ENCODE measurements around the gene ZNF516. TPM values are rescaled to one million over a fixed set of nuclear protein-coding genes. Genes with fewer than 3 reads are reported as not detected.

Gene ZNF516
- total and polyA plus RNA-seq, 2 experiments from 2014 or later = 18.2 to 29.2 TPM

DNA sequence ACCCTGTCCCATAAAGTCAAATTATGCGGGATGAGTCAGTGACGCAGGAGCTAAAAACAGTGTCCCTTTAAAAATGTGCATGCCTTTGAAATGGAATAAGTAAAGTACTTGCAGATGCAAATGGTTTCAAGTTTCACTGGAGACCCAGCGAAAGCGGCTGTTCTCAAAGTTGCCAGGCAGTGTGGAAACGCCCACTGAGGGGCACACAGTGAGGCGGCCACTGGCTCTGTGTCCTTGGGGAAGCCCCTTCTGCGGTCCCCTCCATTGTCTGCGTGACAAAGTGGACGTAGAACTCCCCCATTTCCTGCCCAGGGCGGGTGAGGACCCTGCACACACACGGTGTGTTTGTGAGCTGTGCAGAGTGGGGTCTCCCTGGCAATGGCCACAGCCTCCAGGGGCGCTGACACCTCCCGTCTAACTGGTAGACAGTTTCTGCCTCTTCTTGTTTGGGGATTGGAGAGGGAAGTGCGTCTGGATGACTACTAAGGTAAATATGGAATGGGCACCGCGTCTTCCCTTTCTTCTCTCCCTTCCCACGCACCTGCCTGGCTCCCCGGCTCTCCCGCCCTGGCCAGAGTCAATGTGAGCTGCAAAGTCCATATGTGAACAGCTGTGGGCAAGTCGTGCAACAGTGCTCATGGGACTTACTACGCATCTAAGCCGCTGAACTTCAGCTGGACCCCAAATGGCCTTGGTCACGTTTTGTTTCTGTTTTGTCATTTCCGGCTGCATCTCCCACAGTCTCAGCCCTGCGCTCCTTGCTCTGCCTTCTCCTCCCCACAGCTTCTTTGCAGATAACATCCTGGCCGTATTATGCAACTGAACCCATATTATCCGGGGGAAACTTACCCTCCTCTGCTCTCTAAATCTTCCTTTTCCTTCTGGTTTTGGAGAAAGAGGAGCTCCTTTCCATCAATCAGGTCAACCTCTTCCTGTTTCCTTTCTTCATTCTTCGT lies 33.7 kb upstream of the ZNF516 start:
- Histone ChIP-seq H3K9me3 (ENCODE audit: low read depth) (no peaks in the 10 kb centered on the region), H3K79me2 (no peaks in the 10 kb centered on the region), H3K27me3 (no peaks in the 10 kb centered on the region), H3K36me3 (replicated peaks; ENCODE audit: insufficient read depth, low read depth) (no peaks in the 10 kb centered on the region), H3K27ac (peak overlapping the region; percentile 78), H4K20me1 (ENCODE audit: insufficient read depth, poor library complexity, severe bottlenecking) (no peaks in the 10 kb centered on the region), H2AFZ (peak overlapping the region; percentile 55), H3K4me2 (peak overlapping the region; percentile 79), H3K9me2 (replicated peaks; ENCODE audit: insufficient read depth) (no peaks in the 10 kb centered on the region), H3K4me1 (ENCODE audit: insufficient read depth) (peaks cover 6% of the 10 kb centered on the region), H3K4me3 (peak overlapping the region; percentile 15)
- 24% methylated on average over 28 of the region's 28 CpGs for WGBS (ENCODE audit: low lambda C conversion rate, missing lambda C conversion rate)
- TF ChIP-seq EZH2 (IDR thresholded peaks at IDR 0.05; ENCODE audit: borderline replicate concordance) (no peak), EZH2phosphoT487 (IDR thresholded peaks at IDR 0.05; ENCODE audit: low read depth, severe bottlenecking, unreplicated experiment) (no peak)
- TF ChIP-seq, protein P1, sequence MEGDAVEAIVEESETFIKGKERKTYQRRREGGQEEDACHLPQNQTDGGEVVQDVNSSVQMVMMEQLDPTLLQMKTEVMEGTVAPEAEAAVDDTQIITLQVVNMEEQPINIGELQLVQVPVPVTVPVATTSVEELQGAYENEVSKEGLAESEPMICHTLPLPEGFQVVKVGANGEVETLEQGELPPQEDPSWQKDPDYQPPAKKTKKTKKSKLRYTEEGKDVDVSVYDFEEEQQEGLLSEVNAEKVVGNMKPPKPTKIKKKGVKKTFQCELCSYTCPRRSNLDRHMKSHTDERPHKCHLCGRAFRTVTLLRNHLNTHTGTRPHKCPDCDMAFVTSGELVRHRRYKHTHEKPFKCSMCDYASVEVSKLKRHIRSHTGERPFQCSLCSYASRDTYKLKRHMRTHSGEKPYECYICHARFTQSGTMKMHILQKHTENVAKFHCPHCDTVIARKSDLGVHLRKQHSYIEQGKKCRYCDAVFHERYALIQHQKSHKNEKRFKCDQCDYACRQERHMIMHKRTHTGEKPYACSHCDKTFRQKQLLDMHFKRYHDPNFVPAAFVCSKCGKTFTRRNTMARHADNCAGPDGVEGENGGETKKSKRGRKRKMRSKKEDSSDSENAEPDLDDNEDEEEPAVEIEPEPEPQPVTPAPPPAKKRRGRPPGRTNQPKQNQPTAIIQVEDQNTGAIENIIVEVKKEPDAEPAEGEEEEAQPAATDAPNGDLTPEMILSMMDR (IDR thresholded peaks at IDR 0.05; ENCODE audit: poor library complexity) = peak; percentile 21
- DNase-seq (ENCODE audit: low spot score) = peak; percentile 69

DNA sequence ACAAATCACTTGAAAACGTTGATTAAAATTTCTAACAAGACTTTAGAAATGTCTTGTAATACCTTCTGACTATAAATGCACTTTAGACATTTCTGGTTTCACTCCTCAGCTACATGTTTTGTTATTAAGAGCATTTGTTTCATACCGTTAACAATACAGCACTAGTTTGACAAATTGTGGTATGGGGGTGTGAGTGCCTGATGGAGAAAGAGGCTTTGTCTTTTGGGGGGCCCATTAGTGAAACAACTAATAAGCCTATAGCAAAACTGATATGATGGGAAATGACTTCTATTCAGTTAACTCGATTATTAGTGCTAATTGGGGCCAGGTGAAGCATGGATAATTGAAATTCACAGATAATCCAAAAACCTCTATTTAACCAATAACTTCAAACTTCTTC lies 30.9 kb upstream of the ZNF516 start:
- Histone ChIP-seq H2AFZ (no peak overlapping the region), H3K4me3 (no peak overlapping the region), H3K27ac (no peak overlapping the region), H3K27me3 (no peaks in the 10 kb centered on the region), H3K4me2 (peak overlapping the region; percentile 69), H3K9me2 (replicated peaks; ENCODE audit: insufficient read depth) (no peaks in the 10 kb centered on the region), H3K79me2 (no peaks in the 10 kb centered on the region), H3K4me1 (ENCODE audit: insufficient read depth) (peaks cover 6% of the 10 kb centered on the region), H3K36me3 (replicated peaks; ENCODE audit: insufficient read depth, low read depth) (no peaks in the 10 kb centered on the region), H4K20me1 (ENCODE audit: insufficient read depth, poor library complexity, severe bottlenecking) (no peaks in the 10 kb centered on the region), H3K9me3 (ENCODE audit: low read depth) (no peaks in the 10 kb centered on the region)
- WGBS (ENCODE audit: low lambda C conversion rate, missing lambda C conversion rate) = 71% methylated on average over 3 of the region's 3 CpGs
- TF ChIP-seq, protein P1 (IDR thresholded peaks at IDR 0.05; ENCODE audit: poor library complexity) = no peak
- no peak for TF ChIP-seq EZH2 (IDR thresholded peaks at IDR 0.05; ENCODE audit: borderline replicate concordance)
- TF ChIP-seq EZH2phosphoT487 (IDR thresholded peaks at IDR 0.05; ENCODE audit: low read depth, severe bottlenecking, unreplicated experiment) = no peak
- DNase-seq (ENCODE audit: low spot score) = no peak

DNA sequence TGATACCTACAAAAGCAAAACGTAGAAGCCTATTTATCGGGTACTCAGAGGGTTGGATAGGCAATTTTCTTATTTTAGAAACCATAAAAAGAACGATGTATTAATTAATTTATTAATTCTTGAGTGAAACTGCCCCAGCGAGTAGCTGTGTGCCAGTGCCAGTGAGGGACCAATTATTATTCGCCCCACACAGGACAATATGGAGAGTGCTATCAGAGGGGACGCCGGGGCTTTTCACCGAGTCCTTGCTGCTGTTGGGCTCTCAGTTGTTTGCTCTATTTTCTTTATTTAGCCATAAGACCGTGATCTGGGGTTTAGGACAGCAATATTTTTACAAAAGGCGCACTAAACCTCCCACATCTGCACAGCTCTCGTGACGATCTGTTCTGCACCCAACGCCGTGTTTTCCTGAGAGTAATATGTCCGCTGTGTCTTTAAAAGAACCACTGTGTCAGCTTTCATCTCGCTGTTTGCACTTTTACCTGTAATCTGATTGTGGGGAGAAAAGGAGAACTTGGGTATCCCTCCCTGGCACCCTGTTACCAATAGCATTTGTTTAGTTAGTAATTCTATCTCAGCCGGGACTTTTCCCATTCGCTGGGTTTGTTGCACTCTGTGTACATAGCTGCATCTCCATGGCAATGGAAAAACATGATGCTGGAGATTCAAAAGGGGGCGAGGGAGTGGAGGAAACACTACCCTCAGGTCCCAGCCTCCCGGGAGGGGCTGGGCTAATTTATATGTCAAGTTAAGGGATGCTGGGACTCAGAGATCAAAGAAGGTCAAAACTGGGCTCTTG lies 30.1 kb upstream of the ZNF516 start:
- WGBS (ENCODE audit: low lambda C conversion rate, missing lambda C conversion rate) = 45% methylated on average over 20 of the region's 20 CpGs
- Histone ChIP-seq H4K20me1 (ENCODE audit: insufficient read depth, poor library complexity, severe bottlenecking) (no peaks in the 10 kb centered on the region), H3K36me3 (replicated peaks; ENCODE audit: insufficient read depth, low read depth) (no peaks in the 10 kb centered on the region), H3K27me3 (no peaks in the 10 kb centered on the region), H3K27ac (peak overlapping the region; percentile 2), H3K4me3 (peak overlapping the region; percentile 6), H2AFZ (peak overlapping the region; percentile 21), H3K4me1 (ENCODE audit: insufficient read depth) (peaks cover 6% of the 10 kb centered on the region), H3K4me2 (peak overlapping the region; percentile 69), H3K9me2 (replicated peaks; ENCODE audit: insufficient read depth) (no peaks in the 10 kb centered on the region), H3K9me3 (ENCODE audit: low read depth) (no peaks in the 10 kb centered on the region), H3K79me2 (no peaks in the 10 kb centered on the region)
- TF ChIP-seq EZH2 (IDR thresholded peaks at IDR 0.05; ENCODE audit: borderline replicate concordance) = no peak
- TF ChIP-seq, protein P1 (IDR thresholded peaks at IDR 0.05; ENCODE audit: poor library complexity) = no peak
- TF ChIP-seq EZH2phosphoT487 (IDR thresholded peaks at IDR 0.05; ENCODE audit: low read depth, severe bottlenecking, unreplicated experiment) = no peak
- DNase-seq (ENCODE audit: low spot score) = peak; percentile 79

Data from hepatocyte (in vitro differentiated cells).